SK-N-MC (cell line): Measurements from ENCODE around the gene SOS2.

Experiments
- EZH2 ChIP-seq: fragments of 200-600 bp; sonication (generic); IDR thresholded peaks from one replicate; pipeline ENCODE4 v1.6.1; 2017; ENCODE audit warnings: antibody characterized with exemption
- POLR2AphosphoS5 ChIP-seq: IDR thresholded peaks from 2 replicates; pipeline ENCODE4 v1.6.1; 2012; ENCODE audit warnings: mild to moderate bottlenecking, low read depth, low read length, borderline replicate concordance

GRCh38 chr14:50215416-50215815 is 16.0 kb downstream of the SOS2 start:
- TF ChIP-seq POLR2AphosphoS5 (no peak), EZH2 (no peak)
